Glomerular visceral epithelial cell (primary cell): ENCODE results near the gene FHOD3.

Experiments
- DNase-seq: peaks from one replicate; pipeline ENCODE4 v3.0.0-alpha.2; 2016; ENCODE audit errors: extremely low spot score

Gene FHOD3

DNA sequence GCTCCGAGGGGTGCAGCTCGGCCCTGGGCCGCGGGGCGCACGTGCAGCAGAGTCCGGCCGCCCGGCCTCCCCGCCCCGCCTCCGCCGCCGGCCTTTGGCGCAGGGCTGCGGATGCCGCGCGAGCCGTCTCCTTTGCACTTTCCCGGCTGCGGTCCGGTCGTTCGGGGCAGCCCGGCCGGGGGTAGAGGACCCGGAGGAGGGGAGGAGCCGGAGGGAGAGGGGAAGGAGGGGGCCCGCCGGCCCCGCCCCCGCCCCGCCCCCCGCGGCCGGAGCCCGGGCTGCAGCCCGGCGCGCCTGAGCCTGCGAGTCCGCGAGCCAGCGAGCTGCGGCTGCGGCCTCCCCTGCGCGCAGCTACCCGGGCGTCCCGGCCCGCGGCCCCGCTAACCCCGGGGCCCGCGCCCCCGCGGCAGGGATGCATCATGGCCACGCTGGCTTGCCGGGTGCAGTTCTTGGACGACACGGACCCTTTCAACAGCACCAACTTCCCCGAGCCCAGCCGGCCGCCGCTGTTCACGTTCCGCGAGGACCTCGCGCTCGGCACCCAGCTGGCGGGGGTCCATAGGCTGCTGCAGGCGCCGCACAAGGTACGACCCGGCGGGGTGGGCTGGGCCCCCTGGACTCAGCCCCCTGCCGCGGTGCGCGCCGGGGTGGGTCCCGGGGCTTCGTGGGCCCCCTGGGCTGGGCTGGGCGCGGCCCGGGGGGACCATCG, at the start of gene FHOD3:
Gene FHOD3, plus strand, starts transcription at position 297 of the 709 bp plus-strand sequence. Its CDS starts 123 bp downstream, at position 420.
- DNase-seq: peak; percentile 91

- no peak for DNase-seq
These were observed 48.1 kb upstream of the FHOD3 start for GRCh38 chr18:36249392-36249791.

GRCh38 chr18:36250827-36251226, 46.7 kb upstream of the FHOD3 start:
- DNase-seq: no peak

DNA sequence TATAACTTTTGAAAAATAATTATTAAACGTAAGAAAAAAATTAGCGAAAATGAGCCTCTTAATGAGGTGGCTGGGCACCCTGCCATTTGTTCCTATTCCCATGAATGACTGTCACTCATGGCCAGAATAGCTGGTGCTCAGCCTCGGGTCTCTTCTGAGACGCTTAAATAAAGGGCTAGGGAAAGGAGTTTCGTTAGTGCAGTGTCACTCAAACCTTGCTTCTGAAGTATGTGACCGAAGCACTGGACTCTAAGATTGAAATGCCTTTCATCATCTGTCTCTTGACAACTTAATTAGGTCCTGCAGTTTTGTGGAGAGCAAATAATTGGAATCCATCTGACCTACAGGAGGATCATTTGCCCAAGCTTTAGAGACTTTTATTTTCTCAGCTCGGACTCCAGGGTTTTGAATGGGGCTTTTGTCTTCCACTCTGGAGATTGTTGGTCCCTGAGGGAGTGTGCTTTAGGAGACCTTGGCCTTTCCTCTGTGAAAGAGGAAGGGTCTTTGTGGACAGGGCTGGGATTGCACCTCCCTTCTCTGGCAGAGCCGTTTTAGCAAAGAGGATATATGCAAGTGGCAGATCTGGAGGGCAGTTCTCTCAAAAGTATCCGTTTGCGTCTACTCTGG, 42.3 kb upstream of the FHOD3 start:
- DNase-seq: no peak

DNA sequence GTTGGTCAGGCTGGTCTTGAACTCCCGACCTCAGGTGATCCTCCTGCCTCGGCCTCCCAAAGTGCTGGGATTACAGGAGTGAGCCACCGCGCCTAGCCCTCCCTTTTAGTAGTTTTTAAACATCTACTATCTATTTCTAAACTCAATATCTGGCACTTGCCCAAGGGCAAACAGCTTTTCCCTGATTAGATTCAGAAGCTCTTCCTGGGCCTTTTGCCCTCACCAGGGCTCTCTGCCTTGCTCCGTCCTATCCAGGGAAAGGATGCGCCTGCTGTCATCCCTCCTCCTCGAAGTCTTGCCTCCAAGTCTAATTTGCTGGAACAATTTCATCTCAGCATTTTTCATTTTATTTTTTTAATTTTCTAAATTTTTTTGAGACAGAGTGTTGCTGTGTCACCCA, 41.4 kb upstream of the FHOD3 start:
- no peak for DNase-seq

GRCh38 chr18:36262971-36263370, 34.5 kb upstream of the FHOD3 start:
- no peak for DNase-seq

GRCh38 chr18:36264283-36264682, 33.2 kb upstream of the FHOD3 start:
- no peak for DNase-seq

DNA sequence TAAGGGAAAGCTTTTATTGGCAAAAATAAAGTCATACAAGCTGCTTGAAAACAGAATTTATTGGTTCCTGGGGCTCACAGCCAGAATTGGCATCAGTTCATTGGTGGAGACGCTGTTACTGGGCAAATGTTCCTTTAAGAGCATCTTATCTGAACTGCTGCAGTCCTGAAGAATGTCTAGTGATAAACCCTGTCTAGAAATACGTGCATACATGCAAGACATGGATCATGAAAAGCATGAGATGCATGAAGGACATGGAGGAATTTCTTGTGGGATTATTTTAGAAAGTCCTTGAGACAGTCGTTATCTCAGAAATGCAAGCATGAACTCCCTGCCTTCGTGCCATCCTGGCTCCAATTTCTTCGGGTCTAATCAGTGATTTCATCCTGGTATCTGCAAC, 32.5 kb upstream of the FHOD3 start:
- DNase-seq: no peak

DNA sequence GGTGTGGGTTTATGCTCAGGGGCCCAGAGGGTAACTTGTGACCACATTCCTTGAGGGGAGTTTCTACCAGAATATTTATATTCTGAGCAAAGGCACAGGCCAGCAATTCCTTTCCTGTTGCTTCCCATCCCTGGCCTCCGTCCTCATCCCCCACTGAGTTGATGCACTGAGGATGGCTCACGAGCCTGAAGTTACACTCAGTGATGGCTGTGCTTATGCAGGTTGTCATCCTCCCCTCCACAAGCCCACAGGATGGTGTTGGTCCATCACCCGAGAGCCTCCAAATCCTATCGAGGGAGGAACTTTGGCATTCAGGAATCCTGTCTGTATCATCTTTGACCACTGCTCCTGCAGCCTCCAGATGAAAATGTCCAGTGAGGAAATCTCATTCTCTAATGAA, 28.4 kb upstream of the FHOD3 start:
- DNase-seq: no peak

DNA sequence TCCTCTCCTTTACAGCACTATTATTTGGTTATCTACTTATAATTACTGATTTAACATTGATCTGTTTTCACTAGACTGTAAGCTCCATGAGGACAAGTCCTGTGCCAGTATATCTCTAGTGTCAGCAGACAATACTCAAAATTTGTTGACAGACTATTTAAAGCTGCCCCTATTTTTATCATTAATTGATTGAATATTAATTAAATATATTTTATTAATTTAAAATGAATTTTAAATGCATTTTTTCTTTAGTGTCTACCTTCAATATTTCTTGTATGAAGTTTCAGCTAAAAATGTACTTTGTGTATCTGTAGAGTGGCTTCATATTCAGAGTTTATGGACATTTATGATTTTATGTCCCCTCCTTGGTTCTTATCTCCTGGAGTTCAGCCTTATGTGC, 26.4 kb upstream of the FHOD3 start:
- DNase-seq: no peak

- no peak for DNase-seq
These were observed 24.2 kb upstream of the FHOD3 start for GRCh38 chr18:36273347-36273746.

DNA sequence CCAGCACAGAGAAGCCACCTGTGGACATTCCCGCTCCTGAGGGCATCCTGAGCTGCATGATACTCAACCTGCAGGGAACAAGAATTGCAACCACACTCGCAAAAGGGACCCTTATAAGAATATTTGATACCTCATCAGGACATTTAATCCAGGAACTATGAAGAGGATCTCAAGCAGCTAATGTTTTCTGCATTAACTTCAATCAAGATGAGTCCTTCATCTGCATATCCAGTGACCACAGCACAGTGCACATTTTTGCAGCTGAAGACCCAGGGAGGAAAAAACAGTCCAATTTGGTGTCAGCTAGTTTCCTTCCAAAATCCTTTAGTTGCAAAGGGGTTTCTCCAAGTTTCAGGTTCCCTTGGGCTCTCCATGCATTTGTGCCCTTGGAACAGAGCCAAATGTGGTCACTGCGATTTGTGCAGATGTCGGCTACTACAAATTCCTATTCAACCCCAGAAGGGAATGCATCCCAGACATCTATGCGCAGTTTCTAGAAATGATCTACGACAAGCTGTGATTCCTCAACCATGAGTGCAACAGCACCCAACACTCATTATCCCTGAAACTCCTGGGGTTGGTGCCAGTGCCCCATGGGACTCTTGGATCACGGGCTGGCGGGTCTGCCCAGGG, 23.3 kb upstream of the FHOD3 start:
- no peak for DNase-seq

GRCh38 chr18:36275561-36275960, 22.0 kb upstream of the FHOD3 start:
- no peak for DNase-seq

GRCh38 chr18:36279001-36279400, 18.5 kb upstream of the FHOD3 start:
- no peak for DNase-seq

GRCh38 chr18:36281936-36282335, 15.6 kb upstream of the FHOD3 start:
- no peak for DNase-seq

DNA sequence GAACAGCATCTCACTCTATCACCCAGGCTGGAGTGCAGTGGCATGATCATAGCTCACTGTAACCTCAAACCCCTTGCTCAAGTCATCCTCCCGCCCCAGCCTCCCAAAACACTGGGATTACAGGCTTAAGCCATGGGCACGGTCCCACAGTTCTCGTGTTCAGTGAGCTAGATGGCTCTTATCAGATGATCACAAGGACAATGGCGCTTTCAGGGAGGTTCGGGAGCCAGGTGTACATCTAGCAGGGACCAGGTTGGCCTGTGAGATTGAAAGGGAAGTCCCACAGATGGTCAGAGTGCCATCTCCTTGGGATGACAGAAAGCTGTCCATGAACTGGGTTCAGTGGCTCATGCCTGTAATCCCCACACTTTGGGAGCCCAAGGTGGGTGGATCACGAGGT, 14.1 kb upstream of the FHOD3 start:
- no peak for DNase-seq

DNA sequence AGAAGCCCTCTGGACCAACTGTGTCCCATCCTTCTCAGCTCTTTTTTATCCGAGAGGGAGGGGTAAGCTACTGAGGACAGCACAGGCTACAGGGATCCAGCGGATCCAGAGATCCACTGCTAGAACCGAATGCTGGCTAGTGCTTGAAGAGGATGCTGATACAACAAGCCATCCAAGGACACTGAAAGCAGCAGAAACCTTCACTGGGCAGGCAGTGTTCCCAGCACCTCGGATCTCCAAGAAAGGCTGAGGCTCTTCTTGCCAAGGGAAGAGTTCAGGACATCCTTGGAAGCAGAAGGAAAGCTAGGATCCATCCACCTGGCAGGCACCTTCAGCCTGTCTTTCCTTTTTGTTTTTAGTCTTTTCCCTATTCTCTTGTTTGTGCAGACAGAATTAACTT, 13.2 kb upstream of the FHOD3 start:
- no peak for DNase-seq

DNA sequence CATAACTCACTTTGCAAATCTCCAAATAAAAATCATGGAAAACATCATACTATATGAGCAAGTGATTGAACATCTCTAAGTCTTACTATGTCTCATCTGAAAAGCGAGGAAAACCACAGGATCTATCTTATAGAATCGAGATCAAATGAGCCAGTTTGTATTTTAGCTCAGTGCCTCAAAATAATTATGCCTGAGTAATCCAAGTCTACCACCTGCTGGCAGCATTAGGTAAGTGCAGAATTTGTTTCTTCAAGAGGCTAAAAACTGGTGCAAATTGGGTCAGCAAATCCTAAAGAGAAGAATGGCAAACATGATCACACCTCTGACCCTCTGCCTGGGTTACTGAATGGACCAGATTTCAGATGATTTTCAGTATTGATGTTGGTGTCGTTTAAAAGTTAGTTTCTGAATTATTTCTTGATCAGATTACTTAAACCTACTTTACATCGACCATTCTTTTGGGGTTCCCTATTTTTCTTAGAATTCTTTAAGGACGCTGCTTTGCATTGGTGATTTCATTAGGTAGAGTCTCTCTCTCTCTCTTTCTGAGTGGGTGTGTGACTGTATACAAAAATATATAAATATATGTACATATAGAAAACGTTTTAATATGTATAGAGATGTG, 12.7 kb upstream of the FHOD3 start:
- DNase-seq: peak; percentile 71

DNA sequence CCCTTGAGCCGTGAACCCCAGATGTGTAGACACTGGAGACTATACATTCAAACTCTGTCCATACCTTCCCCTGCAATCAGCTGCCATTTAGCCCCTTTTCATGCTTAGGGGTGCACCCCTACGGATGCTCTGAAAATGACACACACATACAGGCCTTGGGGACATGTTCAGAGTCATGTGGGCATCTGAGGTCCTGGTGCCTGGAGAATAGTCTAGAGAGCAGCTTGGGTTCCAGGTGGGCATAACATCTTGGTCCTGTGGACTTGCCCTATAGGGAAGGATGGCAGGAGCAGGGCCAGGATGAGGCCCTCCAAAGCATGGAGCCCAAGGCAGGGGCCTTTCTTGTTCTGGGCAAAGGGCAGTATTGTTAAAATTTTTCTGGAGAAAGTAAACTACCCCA, 9.9 kb upstream of the FHOD3 start:
- no peak for DNase-seq

- DNase-seq: no peak
These were observed 8.8 kb upstream of the FHOD3 start for GRCh38 chr18:36288689-36289088.

DNA sequence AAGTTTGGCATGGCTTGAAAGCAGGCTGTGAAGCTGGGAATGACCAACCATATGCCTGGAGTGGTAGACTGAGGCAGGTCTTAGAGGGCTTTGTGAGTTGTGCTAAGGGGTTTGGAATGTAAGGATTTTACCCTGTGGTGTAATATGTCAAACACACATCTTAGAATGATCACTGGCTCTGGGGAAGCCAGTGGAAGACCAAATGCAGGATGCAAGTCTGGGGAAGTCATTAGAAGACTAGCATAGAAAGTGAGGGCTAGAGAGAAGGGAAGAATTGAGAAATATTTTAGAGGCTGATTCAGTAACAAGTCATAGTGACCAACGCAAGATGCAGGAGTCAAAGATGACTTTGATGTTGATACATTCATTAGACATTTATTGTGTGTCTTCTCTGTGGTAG, 3.5 kb upstream of the FHOD3 start:
- DNase-seq: no peak

GRCh38 chr18:36295214-36295613, 2.3 kb upstream of the FHOD3 start:
- DNase-seq: no peak

DNA sequence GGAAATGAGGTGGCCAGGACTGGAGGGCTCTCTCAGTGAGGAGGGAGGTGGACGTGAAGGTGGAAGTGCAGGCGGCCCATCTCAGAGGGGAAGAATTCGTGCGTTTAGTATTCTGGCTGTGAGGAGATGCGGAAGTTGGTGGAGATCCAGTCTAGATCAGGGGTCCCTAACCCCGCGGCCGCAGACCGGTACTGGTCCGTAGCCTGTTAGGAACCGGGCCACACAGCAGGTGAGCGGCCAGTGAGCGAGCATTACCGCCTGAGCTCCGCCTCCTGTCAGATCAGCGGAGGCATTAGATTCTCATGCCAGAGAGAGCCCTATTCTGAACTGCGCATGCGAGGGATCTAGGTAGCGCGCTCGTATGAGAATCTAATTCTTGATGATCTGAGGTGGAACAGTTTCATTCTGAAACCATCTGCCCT, 1.6 kb upstream of the FHOD3 start:
- no peak for DNase-seq
